EH (cell line): ENCODE data around the gene CCDC198.
A peak's percentile ranks its signal among the peaks of the same experiment; 100 is the strongest.

Experiments
- DNase-seq: peaks from one replicate; pipeline ENCODE4 v3.0.0-alpha.2; 2015; ENCODE audit warnings: low read depth

Gene CCDC198, protein sequence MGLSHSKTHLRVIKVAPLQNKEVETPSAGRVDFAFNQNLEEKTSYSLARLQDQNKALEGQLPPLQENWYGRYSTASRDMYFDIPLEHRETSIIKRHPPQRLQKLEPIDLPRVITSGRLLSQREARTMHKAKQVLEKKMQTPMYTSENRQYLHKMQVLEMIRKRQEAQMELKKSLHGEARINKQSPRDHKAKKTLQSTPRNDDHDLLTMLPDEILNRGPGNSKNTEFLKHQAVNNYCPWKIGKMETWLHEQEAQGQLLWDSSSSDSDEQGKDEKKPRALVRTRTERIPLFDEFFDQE

DNA sequence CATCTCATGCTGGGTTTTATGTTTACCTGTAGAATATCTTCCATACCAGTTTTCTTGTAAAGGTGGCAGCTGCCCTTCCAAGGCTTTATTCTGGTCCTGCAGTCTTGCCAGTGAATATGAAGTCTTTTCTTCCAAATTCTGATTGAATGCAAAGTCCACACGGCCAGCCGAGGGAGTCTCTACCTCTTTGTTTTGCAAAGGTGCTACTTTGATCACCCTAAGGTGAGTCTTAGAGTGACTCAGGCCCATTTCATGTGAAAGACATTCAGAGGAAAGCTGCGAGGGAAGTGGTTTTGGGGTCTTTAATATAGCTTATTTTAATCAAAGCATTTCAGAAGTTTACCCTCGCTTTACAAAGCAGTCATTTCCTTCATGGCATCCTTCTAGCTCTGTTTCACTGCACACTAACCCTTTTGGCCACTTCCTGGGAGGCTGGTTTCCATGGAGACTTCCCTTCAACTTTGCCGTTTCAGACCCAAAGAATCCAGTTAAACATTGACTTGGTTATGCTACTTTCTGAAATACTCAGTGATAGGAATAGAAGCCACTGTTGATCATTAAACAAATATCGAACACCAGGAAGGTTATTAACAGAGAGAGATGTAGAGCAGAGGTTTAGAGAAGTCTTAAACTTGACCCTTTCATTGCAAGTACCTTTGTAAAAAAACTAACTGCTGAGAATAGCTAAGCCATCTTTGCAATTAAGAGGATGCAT lies at the start of gene CCDC198:
Gene CCDC198, minus strand, starts transcription at position 391 of the 715 bp plus-strand sequence. Its CDS starts 142 bp downstream, at position 249.
- DNase-seq, result peak; percentile 41

DNA sequence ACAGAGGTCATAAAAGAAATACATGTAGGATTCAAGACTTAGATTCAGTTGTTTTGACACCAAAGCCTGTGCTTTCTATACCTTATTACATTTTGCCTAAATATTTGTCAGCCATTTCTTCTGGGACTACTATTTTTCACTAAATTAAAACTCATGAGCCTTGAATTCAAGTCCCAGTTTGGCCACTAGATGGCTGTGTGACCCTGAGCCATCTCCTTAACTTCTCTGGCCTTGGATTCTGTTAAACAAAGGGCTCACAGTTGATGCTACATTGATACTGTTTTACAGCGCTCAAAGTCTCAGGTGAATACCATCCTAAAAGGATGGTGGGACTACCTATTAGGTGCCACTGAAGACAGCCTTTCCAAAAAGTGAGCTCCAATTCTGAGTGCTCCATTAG lies 39.6 kb upstream of the CCDC198 start:
- DNase-seq, result peak; percentile 15

DNA sequence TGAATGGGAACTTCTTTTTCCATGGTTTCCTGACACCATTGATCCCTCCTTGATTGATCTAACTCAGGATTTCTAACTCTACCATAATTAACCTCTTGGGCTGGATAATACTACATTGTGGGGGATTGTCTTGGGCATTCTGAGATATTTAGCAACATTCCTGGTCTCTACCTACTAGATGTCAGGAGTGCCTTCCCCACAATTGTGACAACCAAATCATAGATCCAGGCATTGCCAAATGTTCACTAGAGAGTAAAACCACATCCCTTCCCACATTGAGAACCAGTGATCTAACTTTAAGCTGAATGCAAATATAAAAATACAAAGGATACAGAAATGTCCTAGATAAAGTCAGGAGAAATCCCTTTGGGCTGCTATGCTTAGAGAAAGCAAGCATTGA lies 36.9 kb upstream of the CCDC198 start:
- DNase-seq, result no peak

DNA sequence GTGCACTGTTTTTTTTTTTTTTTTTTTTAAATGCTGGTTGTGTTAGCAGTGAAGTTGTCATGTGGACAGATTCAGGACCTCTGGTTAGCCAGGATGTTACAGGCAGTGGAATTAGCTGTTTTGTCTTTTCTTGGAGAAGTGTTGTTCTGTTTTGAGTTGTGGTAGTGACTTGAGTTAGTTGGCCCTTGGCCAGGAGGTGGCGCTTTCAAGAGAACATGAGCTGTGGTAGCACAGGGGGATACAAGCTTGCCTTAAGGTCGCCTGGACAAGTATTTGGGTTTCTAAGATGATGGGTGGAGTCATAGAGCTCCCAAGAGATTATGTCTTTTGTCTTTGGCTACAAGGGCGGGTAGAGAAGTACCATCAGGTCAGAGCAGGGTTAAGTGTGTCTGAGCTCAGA lies 33.3 kb upstream of the CCDC198 start:
- DNase-seq, result no peak

DNA sequence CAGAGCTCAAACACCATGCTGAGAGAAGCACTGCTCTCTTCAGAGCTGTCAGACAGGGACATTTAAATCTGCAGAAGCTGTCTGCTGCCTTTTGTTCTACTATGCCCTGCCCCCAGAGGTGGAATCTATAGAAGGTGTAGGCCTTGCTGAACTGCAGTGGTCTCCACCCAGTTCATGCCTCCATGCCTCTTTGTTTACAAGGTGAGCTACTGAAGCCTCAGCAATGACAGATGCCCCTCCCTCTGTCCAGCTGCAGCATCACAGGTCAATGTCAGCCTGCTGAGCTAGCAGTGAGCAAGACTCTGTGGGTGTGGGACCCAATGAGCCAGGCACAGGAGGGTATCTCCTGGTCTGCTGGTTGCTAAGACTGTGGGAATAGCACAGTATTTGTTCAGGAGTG lies 25.4 kb upstream of the CCDC198 start:
- DNase-seq, result no peak

DNA sequence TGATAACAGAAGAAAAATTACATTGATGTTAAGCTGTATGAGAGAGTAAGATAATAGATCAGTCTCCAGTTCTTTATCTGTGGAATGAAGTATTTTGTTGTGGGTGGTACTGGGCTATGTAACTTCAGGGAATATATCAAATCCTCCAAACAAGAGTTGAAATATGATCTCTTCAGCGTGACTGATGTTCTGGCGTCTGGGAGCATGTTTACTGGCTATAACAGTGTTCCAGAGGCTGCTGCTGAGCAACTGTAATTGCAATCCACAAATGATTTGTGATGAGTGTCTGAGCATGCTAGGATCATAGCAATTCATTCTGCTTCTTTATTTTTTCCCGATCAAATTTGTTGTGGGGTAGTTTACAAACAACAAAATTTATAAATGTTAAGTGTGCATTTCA lies 18.6 kb upstream of the CCDC198 start:
- DNase-seq, result no peak

DNA sequence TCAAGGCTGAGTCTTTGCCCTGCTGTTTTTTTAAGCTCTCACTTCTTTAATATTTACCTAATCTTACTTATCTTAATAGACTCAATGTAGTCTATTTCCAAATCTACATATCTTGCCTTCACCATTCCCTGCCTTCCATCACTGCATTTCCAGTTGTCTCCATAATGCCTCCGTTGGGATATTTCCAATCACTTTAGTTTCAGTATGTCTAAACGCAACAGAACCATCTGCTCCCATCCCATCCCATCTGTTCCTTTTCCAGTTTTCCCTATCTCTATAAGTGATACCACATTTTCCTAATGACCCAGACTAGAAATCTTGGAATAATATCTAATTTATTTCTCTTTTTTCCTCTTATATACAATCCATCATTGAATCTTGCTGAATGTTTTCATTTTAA lies 15.1 kb upstream of the CCDC198 start:
- no peak for DNase-seq

DNA sequence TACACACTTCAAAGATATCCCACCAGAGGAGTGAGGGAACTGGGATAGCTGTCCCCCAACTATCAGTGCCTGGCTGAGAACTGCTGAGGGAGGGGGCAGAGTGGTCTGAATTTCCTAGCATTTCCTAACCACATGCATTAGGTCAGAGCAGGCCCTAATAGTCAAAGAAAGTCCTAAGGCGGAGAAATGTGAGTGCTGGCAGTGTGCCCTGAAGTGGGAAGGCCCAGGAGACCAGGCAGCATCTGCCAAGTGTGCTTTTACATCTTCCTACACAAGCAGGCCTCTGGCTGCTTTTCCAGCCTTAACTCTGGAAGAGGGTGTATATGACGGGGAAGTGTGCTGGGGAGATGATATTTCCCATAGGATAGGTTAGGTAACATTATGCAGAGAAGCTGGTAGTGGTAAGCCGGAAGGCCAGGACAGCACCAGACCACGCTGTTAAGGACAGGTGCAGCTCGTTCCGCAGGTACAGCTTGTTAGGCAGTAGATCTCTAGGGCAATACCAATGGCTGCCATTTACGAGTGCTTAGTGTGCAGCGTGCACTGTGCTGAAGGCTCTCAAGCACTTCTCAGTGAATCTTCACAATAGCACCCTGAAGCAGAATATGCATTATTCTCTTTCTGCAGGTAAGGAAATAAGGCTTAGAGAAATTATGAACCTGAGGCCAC lies 9.1 kb upstream of the CCDC198 start:
- DNase-seq, result peak; percentile 5

DNA sequence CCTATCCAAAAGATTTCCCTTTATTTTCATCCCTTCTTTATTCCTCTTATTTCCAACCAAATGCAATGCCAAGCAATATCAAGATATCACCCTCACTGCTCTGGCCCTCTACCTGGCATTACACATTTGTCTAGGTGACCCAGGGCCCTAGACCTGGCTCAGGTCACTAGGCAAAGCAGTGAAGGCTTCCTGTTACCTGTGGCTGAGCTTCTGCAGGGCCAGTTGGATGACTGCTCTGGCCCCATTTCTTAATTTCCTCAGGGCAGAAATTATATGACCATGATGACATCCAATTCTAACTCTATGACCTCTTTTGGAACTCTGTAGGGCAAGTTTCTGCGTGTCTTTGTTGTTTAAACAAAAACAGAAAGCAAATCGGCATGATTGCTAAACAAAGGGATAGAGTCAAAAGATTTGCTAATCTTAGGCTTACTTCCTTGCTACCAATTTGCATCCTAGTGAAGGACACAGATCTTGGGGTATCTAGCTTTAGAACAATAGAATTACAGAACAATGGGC lies 7.4 kb upstream of the CCDC198 start:
- no peak for DNase-seq

DNA sequence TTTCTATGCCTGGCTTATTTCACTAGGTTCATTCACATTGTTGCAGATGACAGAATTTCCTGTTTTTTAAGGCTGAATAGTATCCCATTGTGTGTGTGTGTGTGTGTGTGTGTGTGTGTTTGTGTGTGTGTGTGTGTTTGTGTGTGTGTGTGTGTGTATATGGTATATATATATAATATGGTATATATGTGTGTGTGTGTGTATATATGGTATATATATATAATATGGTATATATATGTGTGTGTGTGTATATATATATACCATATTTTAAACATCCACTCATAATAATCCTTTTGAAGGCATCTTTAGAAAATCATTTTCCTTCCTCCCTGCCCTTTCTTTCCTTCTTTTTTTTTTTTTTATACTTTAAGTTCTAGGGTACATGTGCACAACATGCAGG lies 5.0 kb upstream of the CCDC198 start:
- DNase-seq, result no peak

DNA sequence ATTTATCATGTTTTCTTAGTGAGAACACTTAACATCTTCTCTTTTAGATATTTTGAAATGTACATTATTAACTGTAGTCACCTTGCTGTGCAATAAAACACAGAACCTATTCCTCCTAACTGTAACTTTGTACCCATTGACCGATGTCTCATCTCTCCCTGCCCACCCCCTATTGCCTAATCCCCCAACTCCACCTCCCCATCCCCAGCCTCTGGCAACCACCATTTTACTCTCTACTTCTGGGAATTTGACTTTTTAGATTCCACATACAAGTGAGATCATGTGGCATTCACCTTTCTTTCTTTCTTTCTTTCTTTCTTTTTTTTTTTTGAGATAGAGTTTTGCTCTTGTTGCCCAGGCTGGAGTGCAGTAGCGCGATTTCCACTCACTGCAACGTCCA lies 4.4 kb upstream of the CCDC198 start:
- no peak for DNase-seq

DNA sequence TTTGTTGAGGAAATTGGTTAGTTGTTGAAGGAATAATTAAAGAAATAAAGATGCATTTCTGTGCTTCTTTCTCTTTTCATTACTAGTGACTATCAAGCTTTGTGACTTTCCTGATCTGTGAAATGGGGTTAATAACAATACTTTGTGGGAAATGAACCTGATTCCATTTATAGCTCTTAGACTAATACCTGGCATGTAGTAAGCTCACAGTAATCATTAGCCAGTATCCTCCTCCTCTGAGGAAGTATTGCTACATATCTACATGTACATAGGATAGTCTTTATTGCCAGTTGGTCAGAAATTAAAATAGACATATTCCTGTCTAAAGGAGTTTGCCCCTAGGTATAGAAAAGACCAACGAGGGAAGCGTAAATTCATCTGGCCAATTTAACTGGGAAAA lies 1.8 kb upstream of the CCDC198 start:
- no peak for DNase-seq

DNA sequence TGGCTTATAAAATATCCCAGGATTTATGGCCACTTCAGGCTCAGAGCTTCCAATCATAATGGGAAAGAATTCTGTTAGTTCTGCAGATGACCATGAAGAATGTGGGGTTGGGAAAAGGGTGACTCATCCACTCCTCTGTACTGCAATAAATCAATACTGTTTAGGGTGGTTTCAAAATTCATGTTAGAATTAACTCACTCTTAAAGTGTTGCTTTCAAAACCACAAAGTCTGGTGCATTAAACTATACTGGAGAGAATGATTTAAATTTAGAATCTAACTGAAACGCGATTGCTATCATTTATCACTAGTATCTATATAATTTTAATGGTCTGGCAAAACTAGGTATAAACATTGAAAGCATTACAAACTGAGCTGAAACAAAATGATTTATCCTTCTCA lies 798 bp downstream of the CCDC198 start:
- DNase-seq, result peak; percentile 76

DNA sequence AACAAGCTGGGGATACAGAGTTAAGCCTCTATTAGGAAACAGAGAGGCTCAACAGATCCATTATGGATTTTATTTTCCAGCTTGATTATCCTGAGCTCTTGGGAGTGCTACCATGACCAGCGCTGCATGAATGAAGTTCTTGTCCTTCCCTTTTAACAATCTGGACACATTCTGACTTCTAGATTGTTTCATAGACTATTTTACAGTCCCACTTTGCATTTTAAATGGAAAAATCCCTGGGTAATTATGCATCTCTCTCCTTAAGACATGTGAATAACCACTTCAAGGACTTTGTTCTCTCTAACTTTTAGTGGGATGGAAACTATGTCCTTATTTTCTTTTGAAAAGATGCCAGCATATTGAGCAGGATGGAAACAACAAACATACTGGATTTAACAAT lies 2.0 kb downstream of the CCDC198 start:
- DNase-seq, result no peak

DNA sequence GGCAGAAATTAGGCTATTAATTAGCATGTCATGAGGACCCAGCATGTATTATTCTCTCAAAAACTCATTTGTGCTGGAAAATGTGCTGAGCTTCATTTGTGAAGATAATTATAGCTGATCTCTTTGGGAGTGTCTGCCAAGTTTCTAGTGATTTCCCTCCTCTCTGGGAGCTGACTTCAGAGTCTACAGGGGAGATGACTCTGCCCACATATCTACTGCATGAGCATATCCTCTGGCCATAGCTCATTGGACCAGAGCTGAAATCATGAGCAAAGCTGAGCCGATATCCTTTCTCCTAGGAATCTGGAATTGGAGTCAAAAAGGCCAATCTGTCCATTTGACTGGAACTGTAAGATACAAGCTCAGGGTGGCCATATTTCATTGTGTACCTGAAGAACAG lies 5.9 kb downstream of the CCDC198 start:
- DNase-seq, result peak; percentile 32

DNA sequence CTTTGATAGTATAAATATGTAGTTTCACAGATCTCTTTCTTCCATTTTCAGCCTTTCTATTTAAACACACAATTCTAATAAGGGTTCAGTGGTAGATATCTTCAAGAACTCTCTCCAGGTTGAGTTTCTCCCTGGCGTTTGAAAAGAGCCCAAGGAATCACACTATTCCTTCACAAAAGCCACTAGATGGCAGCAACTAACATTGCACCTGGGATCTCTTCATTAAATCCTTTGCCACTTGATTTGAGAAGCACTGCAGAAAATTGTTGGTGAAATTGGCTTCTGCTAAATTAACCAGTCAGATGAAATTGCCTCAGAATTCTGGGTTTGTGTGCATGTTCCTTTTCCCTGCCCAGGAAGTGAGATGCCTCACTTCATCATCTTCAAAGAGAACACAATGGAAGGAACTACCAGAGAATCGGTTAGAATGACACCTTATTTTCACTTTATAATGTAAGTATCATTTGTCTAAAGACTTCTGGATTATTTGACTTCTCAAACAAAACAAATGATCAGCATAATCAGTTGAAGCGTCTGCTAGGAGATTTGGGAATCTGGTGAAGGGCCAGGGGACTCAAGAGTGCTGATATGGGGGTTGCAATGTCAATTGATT lies 6.8 kb downstream of the CCDC198 start:
- DNase-seq, result peak; percentile 51

DNA sequence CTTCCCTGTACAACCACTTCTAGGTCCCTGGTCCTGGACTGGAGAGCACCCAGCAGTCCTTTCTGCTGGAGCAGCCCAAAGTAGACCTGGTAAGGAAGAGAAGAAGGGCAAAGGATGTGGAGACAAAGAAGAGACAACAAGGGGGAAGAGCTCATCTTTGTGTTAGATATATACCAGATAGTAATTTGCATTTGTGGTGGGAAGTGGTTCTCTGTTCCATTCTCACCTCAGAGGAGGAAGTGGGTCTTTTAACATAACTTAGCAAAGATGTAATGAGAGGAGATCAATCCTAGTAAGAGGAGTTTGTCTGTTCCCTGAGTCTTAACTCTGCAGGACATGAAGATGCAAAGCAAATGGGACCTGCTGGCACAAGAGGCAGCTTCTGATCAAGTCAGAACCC lies 8.0 kb downstream of the CCDC198 start:
- no peak for DNase-seq

DNA sequence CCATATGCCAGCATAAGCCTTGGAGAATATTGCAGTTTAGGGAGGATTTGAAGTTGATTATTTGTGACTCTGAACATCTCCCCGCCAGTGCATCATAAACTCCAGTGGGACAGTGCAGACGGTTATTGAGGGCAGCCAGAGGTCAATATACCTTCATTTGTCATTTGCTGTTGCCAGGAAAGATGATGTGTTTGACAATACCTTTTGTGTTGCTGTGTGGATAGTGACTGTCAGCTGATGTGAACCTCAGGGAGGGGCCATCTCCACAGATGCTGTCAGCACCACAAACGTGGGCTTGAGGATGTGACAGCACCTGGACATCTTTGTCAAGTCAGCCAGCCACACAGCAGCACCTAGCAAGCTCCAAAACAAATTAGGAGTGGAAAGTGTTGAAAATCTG lies 11.5 kb downstream of the CCDC198 start:
- no peak for DNase-seq

DNA sequence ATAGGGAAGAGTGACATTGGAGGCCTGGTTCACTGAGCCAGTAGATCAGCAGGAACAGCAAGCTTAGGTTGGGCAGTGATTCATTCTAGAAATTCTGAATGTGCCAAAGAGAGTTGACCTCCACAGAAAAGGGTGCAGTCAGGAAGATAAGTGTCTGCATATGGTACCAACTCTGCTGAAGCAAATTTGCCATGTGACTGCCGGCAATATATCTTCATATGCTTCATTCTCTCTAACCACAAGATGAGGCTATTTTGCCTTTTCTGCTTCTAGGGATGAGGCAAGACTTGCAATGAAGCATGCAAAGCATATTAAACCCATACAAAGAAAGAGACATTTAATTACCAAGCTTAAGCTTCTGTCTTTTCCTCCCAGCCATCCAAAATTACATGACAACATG lies 13.6 kb downstream of the CCDC198 start:
- peak; percentile 4 for DNase-seq

DNA sequence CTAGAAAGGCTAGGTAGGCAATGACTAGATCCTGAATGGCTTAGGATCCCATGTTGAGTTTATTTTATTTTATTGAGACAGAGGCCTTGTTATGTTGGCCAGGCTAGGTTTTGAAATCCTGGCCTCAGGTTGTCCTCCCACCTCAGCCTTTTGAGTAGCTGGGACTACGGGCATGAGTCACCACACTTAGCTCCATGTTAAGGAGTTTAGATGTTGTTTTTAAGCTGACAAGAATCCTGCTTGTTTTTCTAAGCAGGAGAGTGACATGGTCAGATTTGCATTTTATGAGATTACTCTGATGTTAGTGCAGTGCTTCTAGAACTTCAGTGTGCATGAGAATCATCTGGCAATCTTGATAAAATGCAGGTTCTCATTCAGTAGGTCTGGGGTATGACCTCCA lies 14.5 kb downstream of the CCDC198 start:
- no peak for DNase-seq

DNA sequence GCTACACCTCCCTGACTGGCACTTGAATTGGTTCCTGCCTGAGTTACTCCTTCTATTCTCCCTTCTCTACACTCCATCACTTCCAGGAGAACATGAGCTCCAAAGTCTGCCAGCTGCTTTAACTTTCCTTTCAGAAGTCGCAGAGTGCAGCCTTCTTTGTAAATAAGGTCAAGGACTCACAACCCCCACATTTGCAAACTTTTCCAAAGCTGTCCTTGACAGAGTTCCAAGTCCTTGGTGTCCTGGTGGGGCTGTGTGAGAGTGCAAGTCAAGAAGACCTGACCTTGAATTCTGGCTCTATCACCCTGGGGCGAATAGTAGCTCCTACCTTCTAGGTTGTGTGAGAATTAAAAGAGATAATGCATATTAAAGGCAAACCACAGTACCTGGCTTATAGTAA lies 15.6 kb downstream of the CCDC198 start:
- no peak for DNase-seq

DNA sequence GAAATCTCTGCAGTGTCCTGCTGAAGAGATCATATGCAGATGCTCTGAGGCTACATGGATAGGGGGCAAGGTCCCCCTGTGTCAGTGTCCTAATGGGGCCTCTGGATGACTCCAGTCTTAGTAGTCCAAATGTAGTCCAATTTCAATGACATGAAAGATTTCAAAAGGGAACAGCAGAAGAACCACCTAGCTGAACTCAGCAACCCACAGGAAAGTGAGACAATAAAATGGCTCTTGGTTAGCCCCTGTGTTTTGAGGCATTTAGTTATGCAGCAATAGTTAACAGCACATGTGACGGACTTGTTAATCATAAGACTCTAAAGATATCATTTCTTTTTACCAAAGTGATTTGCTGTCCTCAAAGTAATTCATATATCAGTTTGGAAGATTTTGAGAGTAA lies 22.7 kb downstream of the CCDC198 start:
- no peak for DNase-seq
